Right renal cortex interstitium (tissue), 3 donors: ENCODE data around the gene DNAJC1. TPM values are rescaled to one million over a fixed set of nuclear protein-coding genes. Genes with fewer than 3 reads are reported as not detected.
A peak's percentile ranks its signal among the peaks of the same experiment; 100 is the strongest.
"Not testable (repeated sequence)": the region's sequence is repeated elsewhere in the genome, so short reads cannot be mapped to it uniquely, and the experiment has no call there.

Experiments used
- DNase-seq, 3 donors: peaks; one replicate each; pipeline ENCODE4 v3.0.0-alpha.2; 2013; ENCODE audit warnings: low read depth in 3 of 3, low spot score in 2 of 3
- polyA plus RNA-seq, 3 donors: library from polyadenylated mRNA; unstranded; fragments of 120-200 nt; gene quantifications; one replicate each; pipeline ENCODE4 v1.2.1, GENCODE V29; 2013; ENCODE audit not compliant: insufficient read length in 3 of 3

The DNAJC1 gene
- polyA plus RNA-seq = 10 to 100 TPM; 31.1 to 36.3 (median 32.8) TPM

- DNase-seq = peak; percentile 89 to 97 (median 95)
These were observed at the start of gene DNAJC1 for GRCh38 chr10:22003177-22003963. TSS of gene DNAJC1 (minus strand) at chr10:22003730. CDS start at chr10:22003434, 296 bp downstream.

DNA sequence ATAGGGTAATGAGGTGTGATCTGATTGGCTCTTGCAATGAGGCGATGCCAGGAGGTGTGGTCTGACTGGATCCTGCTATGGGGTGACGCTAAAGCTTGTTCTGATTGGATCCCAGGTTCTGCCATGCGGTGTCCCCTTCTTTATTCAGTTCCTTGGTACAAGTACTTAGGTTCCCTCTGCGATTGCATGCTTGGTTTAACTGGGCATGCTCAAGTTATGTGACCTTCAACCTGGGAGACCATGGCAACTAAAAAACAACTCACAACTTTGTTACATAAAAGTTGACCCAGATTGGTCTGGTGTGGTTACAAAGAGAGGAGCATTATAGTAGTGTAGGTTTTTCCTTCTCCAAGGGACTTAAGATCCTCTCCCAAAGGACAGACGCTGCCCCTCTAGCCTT lies 49.5 kb upstream of the DNAJC1 start:
- peak in 1 of 3 donors; percentile 18 for DNase-seq

GRCh38 chr10:22049635-22050034 lies 46.1 kb upstream of the DNAJC1 start:
- no peak for DNase-seq

DNA sequence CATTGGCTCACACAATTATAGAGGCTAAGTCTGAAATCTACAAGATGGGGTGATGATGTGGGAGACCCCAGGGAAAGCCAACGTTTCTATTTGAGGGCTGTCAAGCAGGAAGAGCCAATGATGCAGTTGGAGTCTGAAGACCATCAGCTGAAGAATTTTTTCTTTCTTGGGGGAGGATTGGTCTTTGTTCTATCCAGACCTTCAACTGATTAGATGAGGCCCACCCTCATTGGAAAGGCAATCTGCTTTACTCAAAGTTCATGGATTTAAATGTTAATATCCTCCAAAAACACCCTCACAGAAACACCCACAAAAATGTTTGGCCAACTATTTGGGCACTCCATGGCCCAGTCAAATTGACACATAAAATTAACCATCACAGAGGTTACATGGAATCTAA lies 44.3 kb upstream of the DNAJC1 start:
- no peak for DNase-seq

- DNase-seq = no peak
These were observed 39.8 kb upstream of the DNAJC1 start for GRCh38 chr10:22043327-22043633.

- DNase-seq = no peak
These were observed 39.2 kb upstream of the DNAJC1 start for GRCh38 chr10:22042557-22043326.

- no peak for DNase-seq
These were observed 30.8 kb upstream of the DNAJC1 start for GRCh38 chr10:22034333-22034732.

GRCh38 chr10:22032268-22032667 lies 28.7 kb upstream of the DNAJC1 start:
- not testable (repeated sequence) for DNase-seq

DNA sequence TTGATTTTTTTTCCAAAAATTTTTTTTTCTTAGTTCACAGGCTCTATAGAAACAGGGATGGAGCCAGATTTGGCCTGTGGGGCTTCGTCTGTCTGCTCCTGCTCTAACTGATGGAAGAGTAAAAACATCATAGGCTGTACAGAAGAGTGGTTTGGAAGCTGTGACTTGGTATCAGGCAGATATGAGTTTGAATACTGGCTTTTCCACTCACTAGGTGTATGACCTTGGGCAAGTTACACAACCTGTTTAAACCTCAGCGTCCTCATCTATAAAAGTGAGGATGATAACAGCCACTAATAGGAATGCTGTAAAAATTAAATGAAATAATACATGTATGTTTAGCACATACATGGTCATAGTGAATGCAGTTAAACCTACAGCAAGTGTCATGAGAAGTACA lies 26.9 kb upstream of the DNAJC1 start:
- DNase-seq = no peak

DNA sequence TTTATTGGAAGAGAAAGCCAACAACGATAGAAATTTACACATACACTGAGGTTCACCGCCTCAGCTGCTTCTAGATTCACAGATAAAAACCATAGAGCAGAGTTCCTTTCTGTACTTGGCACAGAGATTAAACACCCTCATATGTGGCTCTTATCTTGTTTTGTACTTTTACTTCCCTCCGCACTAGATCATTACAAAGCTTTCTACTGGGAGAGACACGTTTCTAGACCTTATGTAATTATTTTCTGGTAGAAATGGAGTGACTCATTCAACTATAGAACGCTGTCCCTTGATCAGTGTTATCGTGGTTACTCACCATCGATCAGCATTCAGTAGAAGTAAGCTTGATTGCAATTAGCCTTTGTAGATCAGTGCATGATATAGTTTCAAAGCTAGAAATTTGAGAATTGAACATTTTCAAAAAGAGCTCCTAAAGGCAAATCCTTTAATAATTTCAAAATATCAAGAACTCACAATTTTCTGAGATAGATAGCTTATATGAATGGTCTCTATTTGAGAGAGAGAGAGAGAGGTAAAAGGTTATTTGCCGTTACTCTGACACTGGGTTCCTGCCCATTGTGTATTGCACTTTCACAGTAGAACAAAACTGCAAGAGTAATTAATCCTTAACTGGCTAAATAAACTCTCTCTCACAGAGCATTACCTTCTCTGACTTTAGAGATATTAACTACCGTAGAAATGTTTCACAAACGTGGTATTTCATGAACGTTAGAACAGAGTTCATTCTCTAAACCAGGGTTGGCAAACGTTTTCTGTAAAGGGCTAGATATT lies 26.1 kb upstream of the DNAJC1 start:
- DNase-seq = no peak

GRCh38 chr10:22027364-22028238 lies 24.1 kb upstream of the DNAJC1 start:
- no peak for DNase-seq

DNA sequence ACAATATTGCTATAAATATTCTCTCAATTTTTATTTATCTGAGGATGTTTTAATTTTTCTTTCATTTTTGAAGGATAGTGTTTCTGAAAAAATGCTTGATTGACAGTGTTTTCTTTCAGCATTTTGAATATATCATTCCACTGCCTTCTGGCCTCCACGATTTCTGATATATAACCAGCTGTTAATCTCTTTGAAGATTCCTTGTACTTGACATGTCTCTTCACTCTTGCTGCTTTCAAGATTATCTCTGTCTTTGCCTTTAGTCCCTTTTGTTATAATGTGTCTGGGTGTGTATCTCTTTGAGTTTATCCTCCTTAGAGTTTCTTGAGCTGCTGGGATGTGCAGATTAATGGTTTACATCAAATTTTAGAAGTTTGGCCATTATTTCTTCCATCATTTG lies 22.8 kb upstream of the DNAJC1 start:
- no peak for DNase-seq

DNA sequence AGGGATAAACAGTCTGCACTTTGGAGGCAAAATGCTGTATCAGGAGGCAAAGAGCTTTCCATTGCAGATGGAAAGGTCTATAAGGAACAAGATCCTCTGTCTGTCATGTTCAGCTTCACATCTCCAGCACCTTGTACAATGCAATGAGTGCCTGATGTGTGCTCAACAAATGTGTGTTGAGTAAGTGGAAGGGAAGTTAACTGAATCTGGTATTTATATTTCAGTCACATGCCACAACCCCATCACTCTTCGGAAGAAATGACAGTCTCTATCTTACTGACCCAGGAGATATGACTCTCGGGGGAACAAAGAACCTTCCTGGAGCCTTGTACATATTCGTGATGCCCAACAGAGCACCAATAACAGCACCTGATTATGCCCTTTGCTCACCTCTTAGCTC lies 20.0 kb upstream of the DNAJC1 start:
- DNase-seq = no peak

- peak in 2 of 3 donors; percentile 23 to 24 for DNase-seq
These were observed 18.9 kb upstream of the DNAJC1 start for GRCh38 chr10:22022257-22023032.

DNA sequence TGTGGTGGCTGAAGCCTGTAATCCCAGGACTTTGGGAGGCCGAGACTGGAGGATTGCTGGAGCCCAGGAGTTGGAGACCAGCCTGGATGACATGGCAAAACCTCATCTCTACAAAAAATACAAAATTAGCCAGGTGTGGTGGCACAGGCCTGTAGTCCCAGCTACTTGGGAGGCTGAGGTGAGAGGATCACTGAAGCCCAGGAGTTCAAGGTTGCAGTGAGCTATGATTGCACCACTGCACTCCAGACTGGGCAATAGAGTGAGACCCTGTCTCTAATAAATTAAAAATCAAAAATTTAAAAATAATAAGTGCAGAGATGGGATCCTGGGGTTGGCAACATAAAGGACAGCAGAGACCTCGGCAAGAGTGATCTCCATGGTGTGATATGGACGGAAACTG lies 17.6 kb upstream of the DNAJC1 start:
- DNase-seq = not testable (repeated sequence)

DNA sequence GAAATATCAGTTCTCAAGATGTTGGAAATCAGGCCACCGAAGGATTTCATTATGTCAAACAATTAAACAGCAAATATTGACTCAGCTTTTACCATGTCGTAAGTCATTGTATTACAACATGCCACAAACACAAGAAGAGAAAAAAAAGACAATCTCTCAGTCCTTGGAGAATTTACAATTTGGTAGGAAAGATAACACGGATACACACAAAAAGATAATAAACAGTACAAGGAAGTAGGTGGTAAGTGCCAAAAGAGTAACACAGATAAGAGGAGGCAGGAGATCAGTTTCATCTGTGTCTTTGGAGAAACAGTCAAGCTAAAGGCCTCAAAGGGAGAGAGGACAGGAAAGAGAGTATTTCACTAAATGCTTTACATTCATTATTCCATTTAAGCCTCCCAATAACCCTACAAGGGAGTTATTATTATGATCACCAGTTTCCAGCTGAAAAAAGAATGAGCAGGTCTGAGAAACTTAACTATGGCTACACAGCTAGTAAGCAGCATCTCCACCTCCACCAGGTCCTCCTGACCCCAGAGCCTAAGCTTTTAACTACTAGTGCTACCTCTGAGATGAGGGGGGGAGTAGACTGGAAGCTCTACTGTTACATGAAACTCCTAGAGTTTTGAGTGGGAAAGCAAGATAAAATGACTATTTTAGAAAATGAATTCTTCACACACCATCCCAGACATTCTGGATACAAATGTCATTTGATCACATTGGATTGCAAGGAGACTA lies 13.9 kb upstream of the DNAJC1 start:
- DNase-seq = no peak

- no peak for DNase-seq
These were observed 12.6 kb upstream of the DNAJC1 start for GRCh38 chr10:22016046-22016705.

DNA sequence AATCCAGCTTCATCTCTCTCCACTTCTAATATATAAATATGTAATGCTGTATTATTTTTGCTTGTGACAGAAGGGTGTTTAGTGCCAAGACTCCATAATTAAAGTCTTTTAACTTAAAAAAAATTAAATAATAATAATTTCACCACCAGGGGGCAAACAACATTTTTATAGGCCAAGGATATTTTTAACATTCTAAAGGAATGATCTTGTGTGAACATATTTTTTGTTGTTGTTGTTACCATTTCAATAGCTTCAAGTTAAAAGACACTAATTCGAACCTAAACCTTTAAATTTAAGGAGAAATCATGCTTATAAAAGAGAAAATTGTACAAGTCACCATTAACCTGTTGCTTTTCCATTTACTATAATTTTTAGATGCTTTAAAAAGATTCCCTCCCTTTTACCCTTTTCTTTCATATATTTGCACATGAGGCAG lies 7.5 kb upstream of the DNAJC1 start:
- no peak for DNase-seq
